DOHH2 (cell line): ENCODE measurements around the gene TWF2.

ENCODE experiments used
- EZH2phosphoT487 ChIP-seq: fragments of 200-600 bp; sonication (generic); IDR thresholded peaks from 2 replicates; pipeline ENCODE4 v1.6.1; 2017; ENCODE audit warnings: borderline replicate concordance, mild to moderate bottlenecking, antibody characterized with exemption, low read length, moderate library complexity, mixed read lengths
- TF ChIP-seq, protein P1 (sequence below): fragments of 200-600 bp; sonication (generic); IDR thresholded peaks from one replicate; pipeline ENCODE4 v1.5.1; 2014; ENCODE audit warnings: antibody characterized with exemption, mild to moderate bottlenecking, low read depth, low read length; ENCODE audit not compliant: poor library complexity, severe bottlenecking

DNA sequence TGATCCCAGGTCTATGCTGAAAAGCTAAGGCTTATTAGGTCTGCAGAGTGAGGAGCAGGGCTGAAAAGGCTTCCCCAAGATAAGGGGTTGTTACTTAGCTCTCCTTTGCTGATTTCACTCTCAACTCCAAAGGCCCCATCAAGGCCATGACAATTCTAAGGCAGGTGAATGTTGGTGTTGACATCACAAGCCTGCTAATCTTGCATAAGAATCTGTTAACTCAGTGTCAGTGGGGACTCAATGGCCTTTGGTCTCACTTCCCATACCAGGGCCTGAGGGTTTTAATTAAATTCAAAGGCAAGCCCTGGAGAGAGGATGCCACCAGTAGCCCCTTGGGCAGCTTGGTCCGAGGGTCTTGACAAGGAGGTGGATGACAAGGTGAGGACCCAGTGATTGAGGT lies 50.4 kb downstream of the TWF2 start:
- TF ChIP-seq, protein P1, sequence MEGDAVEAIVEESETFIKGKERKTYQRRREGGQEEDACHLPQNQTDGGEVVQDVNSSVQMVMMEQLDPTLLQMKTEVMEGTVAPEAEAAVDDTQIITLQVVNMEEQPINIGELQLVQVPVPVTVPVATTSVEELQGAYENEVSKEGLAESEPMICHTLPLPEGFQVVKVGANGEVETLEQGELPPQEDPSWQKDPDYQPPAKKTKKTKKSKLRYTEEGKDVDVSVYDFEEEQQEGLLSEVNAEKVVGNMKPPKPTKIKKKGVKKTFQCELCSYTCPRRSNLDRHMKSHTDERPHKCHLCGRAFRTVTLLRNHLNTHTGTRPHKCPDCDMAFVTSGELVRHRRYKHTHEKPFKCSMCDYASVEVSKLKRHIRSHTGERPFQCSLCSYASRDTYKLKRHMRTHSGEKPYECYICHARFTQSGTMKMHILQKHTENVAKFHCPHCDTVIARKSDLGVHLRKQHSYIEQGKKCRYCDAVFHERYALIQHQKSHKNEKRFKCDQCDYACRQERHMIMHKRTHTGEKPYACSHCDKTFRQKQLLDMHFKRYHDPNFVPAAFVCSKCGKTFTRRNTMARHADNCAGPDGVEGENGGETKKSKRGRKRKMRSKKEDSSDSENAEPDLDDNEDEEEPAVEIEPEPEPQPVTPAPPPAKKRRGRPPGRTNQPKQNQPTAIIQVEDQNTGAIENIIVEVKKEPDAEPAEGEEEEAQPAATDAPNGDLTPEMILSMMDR, result no peak
- TF ChIP-seq EZH2phosphoT487, result no peak
